SU-DHL-6 (cell line): ENCODE results near the gene CDR2L.

Experiments
- H2AFZ ChIP-seq: fragments of 200-600 bp; sonication (generic); 2 replicates; pipeline ENCODE4 v1.6.1; 2014; ENCODE audit warnings: low read depth, mild to moderate bottlenecking, moderate library complexity, mixed read lengths, antibody characterized with exemption, low read length; ENCODE audit not compliant: severe bottlenecking
- H3F3A ChIP-seq: fragments of 200-600 bp; shearing (Covaris generic); 2 replicates; pipeline ENCODE4 v1.6.0; 2016; ENCODE audit warnings: antibody characterized with exemption, mild to moderate bottlenecking; ENCODE audit not compliant: insufficient read depth
- H3K27ac ChIP-seq: fragments of 200-600 bp; sonication (generic); 2 replicates; pipeline ENCODE4 v1.5.1; 2016; ENCODE audit warnings: low read depth, mild to moderate bottlenecking, low read length, moderate library complexity, mixed read lengths
- H3K27me3 ChIP-seq: fragments of 200-600 bp; sonication (generic), shearing (Covaris generic); 2 replicates; pipeline ENCODE4 v1.6.0; 2014; ENCODE audit warnings: mild to moderate bottlenecking, low read length
- H3K36me3 ChIP-seq: fragments of 200-600 bp; sonication (generic); 2 replicates; pipeline ENCODE4 v1.6.1; 2014; ENCODE audit warnings: mild to moderate bottlenecking, low read length, mixed read lengths
- H3K4me2 ChIP-seq: fragments of 300-600, 200-600 bp; shearing (Covaris generic), sonication (generic); 2 replicates; pipeline ENCODE4 v1.6.0; 2014; ENCODE audit warnings: low read length, low read depth, mild to moderate bottlenecking; ENCODE audit not compliant: poor library complexity, severe bottlenecking
- H3K4me3 ChIP-seq: fragments of 200-600 bp; sonication (generic); 2 replicates; pipeline ENCODE4 v1.5.1; 2014; ENCODE audit warnings: antibody characterized with exemption, low read length, mild to moderate bottlenecking, mixed read lengths; ENCODE audit not compliant: insufficient read depth, poor library complexity, severe bottlenecking
- H3K79me2 ChIP-seq: fragments of 200-600 bp; sonication (generic); 2 replicates; pipeline ENCODE4 v1.6.1; 2014; ENCODE audit warnings: mild to moderate bottlenecking, low read length, moderate library complexity; ENCODE audit not compliant: insufficient read depth
- H3K9ac ChIP-seq: fragments of 200-600 bp; sonication (generic); 2 replicates; pipeline ENCODE4 v1.7.0; 2014; ENCODE audit warnings: mild to moderate bottlenecking, low read length
- H3K9me2 ChIP-seq: fragments of 200-600 bp; sonication (generic); replicated peaks from 2 replicates; pipeline ENCODE4 v1.6.1; 2014; ENCODE audit warnings: low read length; ENCODE audit not compliant: insufficient read depth
- H3K9me3 ChIP-seq: fragments of 200-600 bp; sonication (generic); 2 replicates; pipeline ENCODE4 v1.6.1; 2014; ENCODE audit warnings: low read length, mixed read lengths; ENCODE audit not compliant: insufficient read depth
- H4K20me1 ChIP-seq: fragments of 200-600 bp; sonication (generic); 2 replicates; pipeline ENCODE4 v1.6.1; 2014; ENCODE audit warnings: low read depth, mild to moderate bottlenecking, antibody characterized with exemption, low read length, moderate library complexity, mixed read lengths
- EZH2phosphoT487 ChIP-seq: fragments of 200-600 bp; sonication (generic), shearing (Covaris generic); conservative IDR thresholded peaks from 2 replicates; pipeline ENCODE4 v1.6.1; 2018; ENCODE audit warnings: mild to moderate bottlenecking, antibody characterized with exemption, low read length, moderate library complexity, mixed read lengths
- TF ChIP-seq, protein P1 (sequence below): fragments of 200-600 bp; sonication (generic); IDR thresholded peaks from one replicate; pipeline ENCODE4 v1.5.1; 2017; ENCODE audit warnings: antibody characterized with exemption, mild to moderate bottlenecking, low read length, moderate library complexity; ENCODE audit not compliant: insufficient read depth, poor library complexity, severe bottlenecking

The CDR2L gene

GRCh38 chr17:75013092-75013559 lies 25.7 kb downstream of the CDR2L start:
- Histone ChIP-seq H3K27ac (peak overlapping the region; percentile 40), H3K79me2 (peaks cover 11% of the 10 kb centered on the region), H3K4me3 (peak overlapping the region; percentile 73), H2AFZ (peak overlapping the region; percentile 72), H3K36me3 (no peaks in the 10 kb centered on the region), H4K20me1 (no peaks in the 10 kb centered on the region), H3F3A (peaks cover 11% of the 10 kb centered on the region), H3K9ac (peak overlapping the region; percentile 74), H3K4me2 (peak overlapping the region; percentile 96), H3K9me2 (no peaks in the 10 kb centered on the region), H3K27me3 (no peaks in the 10 kb centered on the region), H3K9me3 (no peaks in the 10 kb centered on the region)
- TF ChIP-seq, protein P1, sequence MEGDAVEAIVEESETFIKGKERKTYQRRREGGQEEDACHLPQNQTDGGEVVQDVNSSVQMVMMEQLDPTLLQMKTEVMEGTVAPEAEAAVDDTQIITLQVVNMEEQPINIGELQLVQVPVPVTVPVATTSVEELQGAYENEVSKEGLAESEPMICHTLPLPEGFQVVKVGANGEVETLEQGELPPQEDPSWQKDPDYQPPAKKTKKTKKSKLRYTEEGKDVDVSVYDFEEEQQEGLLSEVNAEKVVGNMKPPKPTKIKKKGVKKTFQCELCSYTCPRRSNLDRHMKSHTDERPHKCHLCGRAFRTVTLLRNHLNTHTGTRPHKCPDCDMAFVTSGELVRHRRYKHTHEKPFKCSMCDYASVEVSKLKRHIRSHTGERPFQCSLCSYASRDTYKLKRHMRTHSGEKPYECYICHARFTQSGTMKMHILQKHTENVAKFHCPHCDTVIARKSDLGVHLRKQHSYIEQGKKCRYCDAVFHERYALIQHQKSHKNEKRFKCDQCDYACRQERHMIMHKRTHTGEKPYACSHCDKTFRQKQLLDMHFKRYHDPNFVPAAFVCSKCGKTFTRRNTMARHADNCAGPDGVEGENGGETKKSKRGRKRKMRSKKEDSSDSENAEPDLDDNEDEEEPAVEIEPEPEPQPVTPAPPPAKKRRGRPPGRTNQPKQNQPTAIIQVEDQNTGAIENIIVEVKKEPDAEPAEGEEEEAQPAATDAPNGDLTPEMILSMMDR, result no peak
- no peak for TF ChIP-seq EZH2phosphoT487

GRCh38 chr17:75019146-75019545 lies 31.7 kb downstream of the CDR2L start:
- Histone ChIP-seq H3K36me3 (peaks cover 4% of the 10 kb centered on the region; the same call in 1 of the 2 replicates), H3K79me2 (no peaks in the 10 kb centered on the region; the same call in 1 of the 2 replicates), H3K4me2 (no peak overlapping the region), H3K9me2 (no peaks in the 10 kb centered on the region), H3K4me3 (no peak overlapping the region), H2AFZ (no peak overlapping the region), H4K20me1 (no peaks in the 10 kb centered on the region), H3F3A (no peaks in the 10 kb centered on the region), H3K27ac (no peak overlapping the region), H3K27me3 (no peaks in the 10 kb centered on the region), H3K9ac (no peak overlapping the region), H3K9me3 (no peaks in the 10 kb centered on the region)
- TF ChIP-seq EZH2phosphoT487, result no peak
- TF ChIP-seq, protein P1, result no peak

DNA sequence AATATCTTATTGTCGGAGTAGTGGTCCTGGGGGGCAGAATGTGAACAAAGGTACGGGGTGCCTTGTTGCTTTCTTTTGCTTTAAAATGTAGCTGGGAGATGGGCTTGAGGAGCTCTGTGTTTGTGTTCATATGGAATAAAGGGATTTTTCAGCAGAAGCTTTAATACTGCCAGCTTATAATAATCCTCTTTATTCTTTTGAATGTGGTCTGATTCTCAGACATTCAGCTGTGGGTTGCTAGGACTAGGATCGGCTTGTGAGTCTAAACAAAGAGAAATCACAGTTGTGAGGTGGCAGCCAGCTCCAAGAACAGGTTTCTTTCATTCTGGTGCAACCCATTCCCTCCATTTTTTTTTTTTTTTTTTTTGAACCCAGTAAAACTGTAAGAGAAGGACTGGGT lies 32.3 kb downstream of the CDR2L start:
- H3K79me2 ChIP-seq, result no peaks in the 10 kb centered on the region; the same call in 1 of the 2 replicates
- no peak overlapping the region for H3K27ac ChIP-seq
- H3K27me3 ChIP-seq, result no peaks in the 10 kb centered on the region
- TF ChIP-seq, protein P1, result no peak
- no peak for TF ChIP-seq EZH2phosphoT487
- no peaks in the 10 kb centered on the region for H3K9me2 ChIP-seq
- H3K36me3 ChIP-seq, result peaks cover 4% of the 10 kb centered on the region; the same call in 1 of the 2 replicates
- H4K20me1 ChIP-seq, result no peaks in the 10 kb centered on the region
- no peak overlapping the region for H3K9ac ChIP-seq
- no peak overlapping the region for H3K4me2 ChIP-seq
- H3K4me3 ChIP-seq, result no peak overlapping the region
- H2AFZ ChIP-seq, result no peak overlapping the region
- H3F3A ChIP-seq, result no peaks in the 10 kb centered on the region
- no peaks in the 10 kb centered on the region for H3K9me3 ChIP-seq
